Osteoblast (primary cell): ENCODE results near the gene CDH12. TPM values are rescaled to one million over a fixed set of nuclear protein-coding genes. Genes with fewer than 3 reads are reported as not detected.
"Not testable (repeated sequence)": the region's sequence is repeated elsewhere in the genome, so short reads cannot be mapped to it uniquely, and the experiment has no call there.

ENCODE experiments used
- DNase-seq: peaks from one replicate; pipeline ENCODE4 v3.0.0; 2011; ENCODE audit warnings: low spot score, mixed read lengths; ENCODE audit not compliant: insufficient read length; ENCODE audit errors: missing footprints
- H2AFZ ChIP-seq: 2 replicates; pipeline ENCODE4 v1.6.0; 2011; ENCODE audit warnings: mild to moderate bottlenecking, low read length
- H3K27ac ChIP-seq: 2 replicates; pipeline ENCODE4 v1.5.1; 2011; ENCODE audit warnings: mild to moderate bottlenecking, low read depth, low read length, moderate library complexity
- H3K27me3 ChIP-seq: 2 replicates; pipeline ENCODE4 v1.6.0; 2012; ENCODE audit warnings: mild to moderate bottlenecking, control low read depth, inconsistent platforms, low read length, moderate library complexity; ENCODE audit not compliant: insufficient read depth
- H3K36me3 ChIP-seq: 2 replicates; pipeline ENCODE4 v1.5.1; 2011; ENCODE audit warnings: mild to moderate bottlenecking, low read length, control low read depth, moderate library complexity; ENCODE audit not compliant: insufficient read depth
- H3K4me1 ChIP-seq: 2 replicates; pipeline ENCODE4 v1.5.1; 2011; ENCODE audit warnings: mild to moderate bottlenecking, low read length, control low read depth, moderate library complexity; ENCODE audit not compliant: insufficient read depth
- H3K4me2 ChIP-seq: 2 replicates; pipeline ENCODE4 v1.6.0; 2011; ENCODE audit warnings: mild to moderate bottlenecking, low read length; ENCODE audit not compliant: insufficient read depth
- H3K4me3 ChIP-seq: fragments of 200-600 bp; sonication (generic); 3 replicates; pipeline ENCODE4 v1.5.1; 2012; ENCODE audit warnings: mild to moderate bottlenecking, low read length, inconsistent platforms; ENCODE audit not compliant: insufficient read depth
- H3K79me2 ChIP-seq: 2 replicates; pipeline ENCODE4 v1.6.0; 2012; ENCODE audit warnings: mild to moderate bottlenecking, low read length, control low read depth, inconsistent platforms; ENCODE audit not compliant: insufficient read depth
- H3K9me3 ChIP-seq: 2 replicates; pipeline ENCODE4 v1.5.1; 2011; ENCODE audit warnings: low read depth, low read length, control low read depth
- H4K20me1 ChIP-seq: 2 replicates; pipeline ENCODE4 v1.6.0; 2012; ENCODE audit warnings: mild to moderate bottlenecking, low read length, control low read depth; ENCODE audit not compliant: insufficient read depth
- CTCF ChIP-seq: IDR thresholded peaks from 2 replicates; pipeline ENCODE4 v1.5.1; 2011; ENCODE audit warnings: mild to moderate bottlenecking, low read depth, low read length, moderate library complexity; ENCODE audit errors: extremely low read depth
- total RNA-seq: library from RNA; depleted of rRNA; stranded (reverse); fragments of >200 nt; gene quantifications from 2 replicates; pipeline ENCODE4 v1.2.3, GENCODE V29; 2012

Gene CDH12
- total RNA-seq, 1 donor = not detected

DNA sequence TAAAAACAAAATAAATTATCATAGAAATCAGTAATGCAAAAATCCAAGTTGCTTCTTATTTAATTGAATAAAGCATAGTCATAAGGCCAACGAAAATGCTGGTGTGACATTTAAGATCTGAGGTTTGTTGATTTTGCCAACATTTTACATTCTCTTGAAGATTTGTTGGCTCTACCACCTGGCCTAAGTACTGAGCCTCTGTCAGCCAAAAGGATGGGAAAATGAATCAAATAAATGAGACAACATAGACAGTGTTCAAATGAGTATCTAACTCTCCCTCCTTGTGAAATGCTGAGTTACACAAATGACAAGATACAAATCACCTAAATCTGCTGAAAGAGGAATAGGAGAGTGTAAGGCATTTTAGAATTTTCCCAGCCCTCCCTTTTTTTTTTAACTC lies 575.0 kb downstream of the CDH12 start:
- Histone ChIP-seq H3K27me3 (no peaks in the 10 kb centered on the region), H3K27ac (no peak overlapping the region), H4K20me1 (no peaks in the 10 kb centered on the region), H3K79me2 (no peaks in the 10 kb centered on the region), H3K36me3 (no peaks in the 10 kb centered on the region), H3K4me1 (no peaks in the 10 kb centered on the region), H2AFZ (no peak overlapping the region), H3K9me3 (peaks cover 2% of the 10 kb centered on the region), H3K4me2 (no peak overlapping the region), H3K4me3 (no peak overlapping the region)
- no peak for TF ChIP-seq CTCF
- no peak for DNase-seq

DNA sequence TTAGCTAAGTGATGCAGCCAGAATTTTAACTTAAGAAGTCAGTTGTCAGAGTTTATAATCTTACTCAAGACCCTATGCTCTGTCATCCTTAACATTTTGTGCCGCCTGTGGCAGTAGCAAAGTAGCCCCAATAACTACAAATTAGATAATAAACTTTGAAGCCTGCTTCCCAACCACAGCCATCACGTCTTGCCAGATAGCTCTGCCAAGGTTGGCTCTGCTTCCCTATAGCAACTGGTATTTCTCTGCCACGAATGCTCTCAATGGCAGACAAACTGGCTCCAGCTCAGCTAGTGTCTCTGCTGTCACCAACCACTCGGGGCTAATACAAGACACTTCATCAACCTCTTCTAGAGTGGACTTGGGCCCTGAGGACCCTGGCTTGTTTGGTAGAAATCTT lies 576.1 kb downstream of the CDH12 start:
- DNase-seq = no peak
- no peaks in the 10 kb centered on the region for H4K20me1 ChIP-seq
- no peak overlapping the region for H3K27ac ChIP-seq
- no peak overlapping the region for H2AFZ ChIP-seq
- no peak for TF ChIP-seq CTCF
- H3K36me3 ChIP-seq = no peaks in the 10 kb centered on the region
- H3K4me2 ChIP-seq = no peak overlapping the region
- no peak overlapping the region for H3K4me3 ChIP-seq
- no peaks in the 10 kb centered on the region for H3K79me2 ChIP-seq
- H3K27me3 ChIP-seq = no peaks in the 10 kb centered on the region
- peaks cover 2% of the 10 kb centered on the region for H3K9me3 ChIP-seq
- no peaks in the 10 kb centered on the region for H3K4me1 ChIP-seq

DNA sequence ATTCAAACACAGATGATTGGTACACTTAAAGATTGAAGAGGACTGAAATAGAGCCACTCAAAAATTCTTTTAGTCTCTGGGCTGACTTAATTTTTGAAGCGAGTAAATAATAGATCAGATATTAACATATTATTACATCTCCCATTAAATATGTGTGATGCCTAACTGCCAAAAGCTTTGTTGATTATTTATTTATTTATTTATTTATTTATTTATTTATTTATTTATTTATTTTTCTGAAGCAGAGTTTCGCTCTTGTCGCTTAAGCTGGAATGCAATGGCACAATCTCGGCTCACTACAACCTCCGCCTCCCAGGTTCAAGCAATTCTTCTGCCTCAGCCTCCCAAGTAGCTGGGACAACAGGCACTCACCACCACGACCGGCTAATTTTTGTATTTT lies 587.3 kb downstream of the CDH12 start:
- not testable (repeated sequence) for H3K9me3 ChIP-seq, DNase-seq, H4K20me1 ChIP-seq

GRCh38 chr5:22258139-22258538 lies 595.0 kb downstream of the CDH12 start:
- H3K79me2 ChIP-seq = no peaks in the 10 kb centered on the region
- H3K9me3 ChIP-seq = peaks cover 3% of the 10 kb centered on the region
- H3K4me2 ChIP-seq = no peak overlapping the region
- no peak overlapping the region for H2AFZ ChIP-seq
- no peak overlapping the region for H3K4me3 ChIP-seq
- TF ChIP-seq CTCF = no peak
- no peak overlapping the region for H3K27ac ChIP-seq
- H3K4me1 ChIP-seq = no peaks in the 10 kb centered on the region
- H4K20me1 ChIP-seq = no peaks in the 10 kb centered on the region
- H3K27me3 ChIP-seq = no peaks in the 10 kb centered on the region
- no peaks in the 10 kb centered on the region for H3K36me3 ChIP-seq
- no peak for DNase-seq

More for the DNA sequence above, 587.3 kb downstream of the CDH12 start:
- not testable (repeated sequence) for H3K4me1 ChIP-seq, H3K27me3 ChIP-seq, H3K36me3 ChIP-seq, H3K27ac ChIP-seq, H3K4me3 ChIP-seq, H2AFZ ChIP-seq, H3K4me2 ChIP-seq, H3K79me2 ChIP-seq
